OCI-M2 (cell line): Measurements from ENCODE around the gene DCLRE1A.
"Not testable (repeated sequence)": the region's sequence is repeated elsewhere in the genome, so short reads cannot be mapped to it uniquely, and the experiment has no call there.

ENCODE experiments used
- DNase-seq: peaks from one replicate; lab custom pipeline; 2025; ENCODE audit not compliant: unreplicated experiment; lab: John Stamatoyannopoulos, UW

The DCLRE1A gene

GRCh38 chr10:113859261-113859660 lies 5.4 kb upstream of the DCLRE1A start:
- DNase-seq: no peak

DNA sequence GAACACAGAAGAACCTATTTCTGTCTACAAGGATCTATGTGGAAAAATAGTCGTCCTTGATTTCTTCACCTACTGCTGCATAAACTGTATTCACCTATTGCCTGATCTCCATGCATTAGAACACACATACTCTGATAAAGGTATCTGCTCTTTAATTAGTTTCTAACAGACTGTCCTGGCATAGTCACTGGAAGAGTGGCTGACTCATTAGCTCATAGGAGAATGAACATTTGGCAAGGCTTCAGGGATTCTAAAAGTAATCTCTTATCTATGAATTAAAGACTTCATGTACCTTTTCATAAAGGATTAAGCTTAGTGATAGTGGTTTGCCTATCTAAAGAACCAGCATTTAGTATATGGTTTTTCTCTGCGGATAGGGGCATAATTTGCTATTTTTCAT lies 4.7 kb upstream of the DCLRE1A start:
- DNase-seq: no peak

- DNase-seq: no peak
These were observed 3.3 kb upstream of the DCLRE1A start for GRCh38 chr10:113857210-113857609.

GRCh38 chr10:113856563-113856962 lies 2.7 kb upstream of the DCLRE1A start:
- no peak for DNase-seq

- no peak for DNase-seq
These were observed 1.1 kb upstream of the DCLRE1A start for GRCh38 chr10:113854761-113855588.

GRCh38 chr10:113853578-113854012 lies 287 bp downstream of the DCLRE1A start:
- DNase-seq: no peak

GRCh38 chr10:113849946-113850345 lies 3.9 kb downstream of the DCLRE1A start:
- no peak for DNase-seq

- DNase-seq: no peak
These were observed 4.6 kb downstream of the DCLRE1A start for GRCh38 chr10:113849140-113849803.

- no peak for DNase-seq
These were observed 7.8 kb downstream of the DCLRE1A start for GRCh38 chr10:113846036-113846435.

DNA sequence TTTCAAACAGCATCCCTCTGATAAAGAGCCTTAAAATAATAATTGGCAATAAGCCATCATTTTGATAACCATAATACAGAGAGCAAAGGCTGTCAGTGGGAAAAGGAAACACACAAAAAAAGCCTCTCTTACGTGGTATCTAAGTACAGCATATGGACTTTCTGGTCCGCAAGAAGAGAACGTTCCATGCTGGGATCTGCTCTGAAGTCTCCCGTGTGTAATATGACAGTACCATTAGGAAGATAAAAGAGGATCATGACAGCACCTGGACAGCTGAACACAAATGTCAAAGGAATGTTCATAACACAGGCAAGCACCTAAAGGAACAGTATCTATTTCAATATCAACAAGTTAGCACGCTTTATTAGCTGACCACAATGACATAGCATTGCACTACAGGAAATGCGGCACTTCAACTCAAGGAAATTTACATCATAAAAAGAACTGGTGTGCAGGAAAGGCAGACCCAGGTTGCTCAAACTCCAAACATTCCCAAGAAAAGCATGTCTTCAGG lies 9.9 kb downstream of the DCLRE1A start:
- DNase-seq: no peak

DNA sequence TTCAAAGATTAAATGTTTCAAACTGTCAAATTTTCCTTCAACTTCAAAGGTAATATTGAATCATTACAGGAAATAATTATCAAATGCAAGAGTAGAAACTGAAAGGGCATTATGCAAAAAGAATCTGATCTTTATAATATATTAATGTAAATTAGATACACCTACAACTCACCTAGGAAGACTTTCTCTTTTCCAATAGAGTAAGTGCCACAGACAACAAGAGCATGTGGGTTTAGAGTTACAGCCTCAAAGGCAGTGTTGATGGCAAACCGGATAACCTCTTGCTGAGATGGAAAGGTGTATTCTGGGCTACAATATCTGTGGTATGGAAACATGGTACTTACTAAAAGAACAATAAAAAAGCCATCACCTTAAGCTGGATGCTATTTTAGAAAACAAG lies 11.7 kb downstream of the DCLRE1A start:
- DNase-seq: no peak

DNA sequence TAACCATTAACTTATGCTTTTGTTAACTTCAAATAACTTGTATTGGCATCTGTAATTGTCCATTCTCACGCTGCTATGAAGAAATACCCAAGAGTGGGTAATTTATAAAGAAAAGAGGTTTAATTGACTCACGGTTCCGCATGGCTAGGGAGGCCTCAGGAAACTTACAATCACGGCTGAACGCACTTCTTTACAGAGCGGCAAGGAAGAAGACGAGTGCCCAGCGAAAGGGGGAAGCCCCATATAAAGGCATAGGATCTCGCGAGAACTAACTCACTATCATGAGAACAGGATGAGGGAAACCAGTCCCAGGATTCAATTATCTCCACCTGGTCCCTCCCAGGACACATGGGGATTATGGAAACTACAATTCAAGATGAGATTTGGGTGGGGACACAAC lies 25.3 kb downstream of the DCLRE1A start:
- not testable (repeated sequence) for DNase-seq

DNA sequence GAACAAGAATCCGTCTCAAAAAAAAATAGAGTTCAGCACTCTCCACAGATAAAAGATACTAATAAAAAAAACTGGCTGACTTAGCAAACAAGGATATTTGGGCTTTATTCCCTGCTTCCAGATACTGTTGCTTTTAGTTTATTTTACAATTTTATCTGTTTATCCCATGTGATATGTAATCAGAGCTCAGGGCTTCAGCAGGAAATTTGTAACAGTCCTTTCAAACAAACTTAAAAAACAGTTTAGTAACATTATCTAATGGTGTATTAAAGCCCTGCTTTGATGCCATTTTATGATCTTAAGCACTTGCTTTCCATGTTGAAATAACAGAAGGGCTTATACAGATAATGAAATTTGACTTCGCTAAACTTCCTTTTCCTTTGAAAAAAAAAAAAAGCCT lies 28.1 kb downstream of the DCLRE1A start:
- no peak for DNase-seq

DNA sequence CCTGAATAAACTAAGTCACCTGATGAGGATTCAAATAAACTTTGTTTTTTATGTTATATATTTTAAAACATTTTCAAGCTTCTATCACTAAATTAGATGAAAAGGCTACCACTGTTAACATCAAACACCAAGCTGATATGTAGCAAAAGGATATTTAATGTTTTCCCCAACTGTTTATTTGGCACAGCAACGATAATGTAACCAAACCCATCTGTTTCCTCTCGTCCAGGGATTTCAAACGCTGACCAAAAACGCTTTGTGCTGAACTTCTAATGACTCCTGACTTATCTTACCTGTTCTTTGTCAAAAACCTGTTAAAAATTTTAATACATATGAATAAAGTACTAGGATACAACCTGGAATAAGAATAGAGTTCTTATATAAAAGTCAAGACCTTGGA lies 30.5 kb downstream of the DCLRE1A start:
- no peak for DNase-seq

DNA sequence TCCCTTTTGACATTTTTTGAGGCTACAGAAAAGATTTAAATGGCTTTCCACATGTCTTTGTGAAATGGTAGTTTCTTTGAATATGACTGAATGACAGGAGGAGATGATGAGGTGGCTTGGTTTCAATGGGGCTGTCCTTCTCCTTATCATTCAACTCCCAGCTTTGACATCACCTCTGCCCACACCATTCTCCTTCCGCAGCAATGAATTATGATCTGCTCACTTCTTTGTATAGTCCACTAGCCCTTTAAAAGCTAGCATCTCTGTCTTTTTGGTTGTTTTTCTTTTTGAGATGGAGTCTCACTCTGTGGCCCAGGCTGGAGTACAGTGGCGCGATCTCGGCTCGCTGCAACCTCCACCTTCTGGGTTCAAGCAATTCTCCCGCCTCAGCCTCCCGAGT lies 31.7 kb downstream of the DCLRE1A start:
- no peak for DNase-seq

DNA sequence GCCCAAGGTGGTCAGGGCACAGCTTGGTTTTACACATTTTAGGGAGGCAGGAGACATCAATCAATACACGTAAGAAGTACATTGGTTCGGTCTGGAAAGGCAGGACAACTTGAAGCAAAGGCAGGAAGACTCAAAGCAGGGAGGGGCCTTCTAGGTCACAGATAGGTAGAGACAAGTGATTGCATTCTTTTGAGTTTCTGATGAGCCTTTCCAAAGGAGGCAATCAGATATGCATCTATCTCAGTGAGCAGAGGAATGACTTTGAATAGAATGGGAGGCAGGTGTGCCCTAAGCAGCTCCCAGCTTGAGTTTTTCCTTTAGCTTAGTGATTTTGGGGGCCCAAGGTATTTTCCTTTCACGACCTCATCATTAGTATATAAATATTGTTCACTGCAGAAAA lies 32.6 kb downstream of the DCLRE1A start:
- DNase-seq: not testable (repeated sequence)

- no peak for DNase-seq
These were observed 33.4 kb downstream of the DCLRE1A start for GRCh38 chr10:113820507-113820906.

DNA sequence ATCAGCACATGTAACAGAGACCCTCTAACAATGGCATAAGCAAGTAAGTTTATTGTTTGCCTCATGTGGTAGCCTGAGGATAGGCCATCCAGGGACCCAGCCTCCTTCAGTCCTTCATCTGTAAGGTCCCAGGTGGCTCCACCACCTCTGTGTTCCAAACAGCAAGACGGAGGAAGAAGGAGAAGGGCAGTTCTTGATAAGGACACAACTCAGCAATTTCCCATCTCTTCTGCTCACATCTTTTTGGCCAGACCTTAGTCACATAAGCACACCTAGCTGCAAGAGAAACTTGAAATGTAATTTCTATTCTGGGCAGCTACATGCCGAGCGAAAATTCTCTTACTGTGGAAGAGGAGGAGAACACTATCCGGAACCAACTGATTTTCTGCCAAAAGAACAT lies 33.9 kb downstream of the DCLRE1A start:
- no peak for DNase-seq

DNA sequence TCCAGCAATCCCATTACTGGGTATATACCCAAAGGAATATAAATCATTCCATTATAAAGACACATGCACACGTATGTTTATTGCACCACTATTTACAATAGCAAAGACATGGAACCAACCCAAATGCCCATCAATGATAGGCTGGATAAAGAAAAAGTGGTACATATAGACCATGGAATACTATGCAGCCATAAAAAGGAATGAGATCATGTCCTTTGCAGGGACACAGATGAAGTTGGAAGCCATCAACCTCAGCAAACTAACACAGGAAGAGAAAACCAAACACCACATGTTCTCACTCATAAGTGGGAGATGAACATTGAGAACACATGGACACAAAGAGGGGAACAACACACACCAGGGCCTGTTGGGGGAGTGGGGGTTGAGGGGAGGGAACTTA lies 39.2 kb downstream of the DCLRE1A start:
- DNase-seq: not testable (repeated sequence)

DNA sequence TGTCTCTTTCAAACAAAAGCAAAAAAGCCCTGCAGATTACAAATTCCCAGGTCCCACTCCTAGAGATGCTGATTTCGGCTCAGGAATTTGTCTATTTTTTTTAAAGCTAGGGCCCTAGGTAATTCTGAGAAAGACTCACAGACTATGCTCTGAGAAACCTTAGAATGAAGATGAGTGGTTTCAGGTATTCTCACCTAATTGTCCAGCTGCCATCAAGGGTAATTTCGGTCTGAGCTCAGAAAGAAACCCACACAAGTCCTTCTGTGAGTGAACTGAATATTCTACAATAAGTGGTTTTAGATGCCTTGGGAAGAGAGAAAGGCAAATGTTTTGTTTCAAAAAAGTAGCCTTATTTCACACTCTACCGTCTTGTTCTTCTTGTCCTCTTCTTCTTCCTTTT lies 45.7 kb downstream of the DCLRE1A start:
- DNase-seq: no peak

DNA sequence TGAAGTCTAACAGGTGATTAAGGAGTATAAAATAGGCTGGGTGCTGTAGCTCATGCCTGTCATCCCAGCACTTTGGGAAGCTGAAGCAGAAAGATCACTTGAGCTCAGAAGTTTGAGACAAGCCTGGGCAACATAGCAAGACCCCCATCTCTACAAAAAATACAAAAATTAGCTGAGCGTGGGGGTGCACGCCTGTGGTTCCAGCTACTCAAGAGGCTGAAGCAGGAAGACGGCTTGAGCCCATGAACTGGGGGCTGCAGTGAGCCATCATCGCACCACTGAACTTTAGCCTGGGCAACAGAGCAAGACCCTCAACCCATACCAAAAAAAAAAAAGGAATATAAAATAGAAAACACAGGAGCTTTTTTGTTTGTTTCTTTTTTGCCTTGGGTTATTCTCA lies 47.4 kb downstream of the DCLRE1A start:
- DNase-seq: no peak

DNA sequence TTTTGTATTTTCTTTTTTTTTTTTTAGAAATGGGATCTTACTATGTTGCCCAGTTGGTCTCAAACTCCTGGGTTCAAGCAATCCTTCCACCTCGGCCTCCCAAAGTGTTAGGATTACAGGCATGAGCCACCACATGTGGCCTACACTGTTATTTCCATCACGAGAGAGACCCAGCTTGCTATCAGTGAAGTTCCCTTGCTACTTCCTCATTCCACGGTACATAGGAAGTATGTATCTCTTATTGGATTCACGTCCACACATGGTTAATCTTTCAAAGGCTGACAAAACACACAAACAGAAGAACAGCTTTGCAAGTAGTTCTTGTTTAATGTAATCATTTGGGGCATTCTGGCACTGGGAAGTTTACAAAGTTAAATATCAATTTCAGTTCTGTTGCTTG lies 50.9 kb downstream of the DCLRE1A start:
- no peak for DNase-seq
